Activated CD4-positive, alpha-beta T cell treated with anti-CD3 and anti-CD28 coated beads, Interleukin-2, amount 10 ng/mL, durations not matched to agents 7 days and 5 days (primary cell): ENCODE results near the gene PCGF6. TPM values are rescaled to one million over a fixed set of nuclear protein-coding genes. Genes with fewer than 3 reads are reported as not detected.
"Not testable (repeated sequence)": the region's sequence is repeated elsewhere in the genome, so short reads cannot be mapped to it uniquely, and the experiment has no call there.

Experiments
- CTCF ChIA-PET: fragments of 350-600 bp; sonication (Branson Sonifier 250); formaldehyde crosslinking; loops from one replicate; lab custom pipeline; 2021; ENCODE audit warnings: antibody characterized with exemption; lab: Charles Lee
- POLR2A ChIA-PET: fragments of 350-600 bp; sonication (Branson Sonifier 250); formaldehyde crosslinking; loops from one replicate; lab custom pipeline; 2021; ENCODE audit warnings: antibody characterized with exemption; lab: Charles Lee
- DNase-seq: peaks from one replicate; pipeline ENCODE4 v3.0.0-alpha.2; 2020
- H3K27ac Mint-ChIP-seq: one replicate; pipeline ENCODE4 v1.8.0; 2021; ENCODE audit warnings: mild to moderate bottlenecking, moderate library complexity, mixed read lengths
- H3K27me3 Mint-ChIP-seq: one replicate; pipeline ENCODE4 v1.8.0; 2021; ENCODE audit warnings: mixed read lengths
- H3K36me3 Mint-ChIP-seq: one replicate; pipeline ENCODE4 v1.8.0; 2021; ENCODE audit warnings: low read depth, mixed read lengths
- H3K4me1 Mint-ChIP-seq: one replicate; pipeline ENCODE4 v1.8.0; 2021; ENCODE audit warnings: mixed read lengths
- H3K4me3 Mint-ChIP-seq: one replicate; pipeline ENCODE4 v1.8.0; 2021; ENCODE audit warnings: mild to moderate bottlenecking, moderate library complexity, mixed read lengths
- H3K9me3 Mint-ChIP-seq: one replicate; pipeline ENCODE4 v1.8.0; 2021; ENCODE audit warnings: mixed read lengths
- total RNA-seq, 2 experiments: library from RNA; stranded (reverse); gene quantifications; one replicate each; pipeline ENCODE4 v1.2.3, GENCODE V29; 2021

Gene PCGF6
- total RNA-seq, 2 experiments from 2014 or later, result 12.2 to 13.0 TPM

- H3K27me3 Mint-ChIP-seq, H3K9me3 Mint-ChIP-seq, H3K4me1 Mint-ChIP-seq, H3K27ac Mint-ChIP-seq, DNase-seq, H3K4me3 Mint-ChIP-seq, CTCF ChIA-PET, H3K36me3 Mint-ChIP-seq: not testable (repeated sequence)
- POLR2A ChIA-PET, result interaction anchor here (0.5 kb wide), 1 partner anchor 1434 kb away, joined by 3 read pairs; no protein-coding TSS in a partner anchor
These were observed 9.9 kb upstream of the PCGF6 start for GRCh38 chr10:103360791-103361190.

GRCh38 chr10:103359493-103359892 is 8.6 kb upstream of the PCGF6 start:
- H3K36me3 Mint-ChIP-seq, POLR2A ChIA-PET, DNase-seq, H3K4me1 Mint-ChIP-seq, H3K27ac Mint-ChIP-seq, H3K4me3 Mint-ChIP-seq, CTCF ChIA-PET, H3K9me3 Mint-ChIP-seq, H3K27me3 Mint-ChIP-seq: not testable (repeated sequence)

- Mint-ChIP-seq H3K4me3 (no peak overlapping the region), H3K36me3 (no peaks in the 10 kb centered on the region), H3K27me3 (no peaks in the 10 kb centered on the region), H3K4me1 (peaks cover 5% of the 10 kb centered on the region), H3K27ac (no peak overlapping the region), H3K9me3 (no peaks in the 10 kb centered on the region)
- ChIA-PET CTCF (interaction anchor here (0.6 to 0.9 kb wide), 3 partner anchors 13 to 39 kb away, joined by 3 read pairs; no protein-coding TSS in a partner anchor), POLR2A (no interaction called here)
- no peak for DNase-seq
These were observed 5.1 kb upstream of the PCGF6 start for GRCh38 chr10:103355906-103356599.

GRCh38 chr10:103354567-103354966 is 3.6 kb upstream of the PCGF6 start:
- H3K4me1 Mint-ChIP-seq, POLR2A ChIA-PET, H3K9me3 Mint-ChIP-seq, DNase-seq, H3K36me3 Mint-ChIP-seq, H3K27ac Mint-ChIP-seq, H3K4me3 Mint-ChIP-seq, H3K27me3 Mint-ChIP-seq: not testable (repeated sequence)
- CTCF ChIA-PET, result interaction anchor here (4.4 kb wide), 1 partner anchor 11 kb away, joined by 17 read pairs; no protein-coding TSS in a partner anchor

- ChIA-PET POLR2A (no interaction called here), CTCF (interaction anchor here (0.6 to 4.4 kb wide), 4 partner anchors 12 to 527 kb away, joined by 3 to 17 read pairs (median 6); no protein-coding TSS in a partner anchor)
- peaks cover 3% of the 10 kb centered on the region for H3K36me3 Mint-ChIP-seq
- H3K27me3 Mint-ChIP-seq, result no peaks in the 10 kb centered on the region
- DNase-seq, result no peak
- H3K4me3 Mint-ChIP-seq, result no peak overlapping the region
- H3K9me3 Mint-ChIP-seq, result no peaks in the 10 kb centered on the region
- H3K27ac Mint-ChIP-seq, result no peak overlapping the region
- peaks cover 12% of the 10 kb centered on the region for H3K4me1 Mint-ChIP-seq
These were observed 2.3 kb upstream of the PCGF6 start for GRCh38 chr10:103353281-103353680.

GRCh38 chr10:103350175-103350516 is 794 bp downstream of the PCGF6 start:
- POLR2A ChIA-PET, result no interaction called here
- Mint-ChIP-seq H3K27ac (peak overlapping the region; percentile 74), H3K27me3 (no peaks in the 10 kb centered on the region)

GRCh38 chr10:103336370-103336769 is 14.6 kb downstream of the PCGF6 start:
- Mint-ChIP-seq H3K4me3 (no peak overlapping the region), H3K4me1 (peaks cover 1% of the 10 kb centered on the region), H3K27ac (no peak overlapping the region), H3K36me3 (peaks cover 21% of the 10 kb centered on the region), H3K27me3 (no peaks in the 10 kb centered on the region), H3K9me3 (no peaks in the 10 kb centered on the region)
- CTCF ChIA-PET, result no interaction called here
- POLR2A ChIA-PET, result no interaction called here
- DNase-seq, result no peak

More at GRCh38 chr10:103350175-103350516, 794 bp downstream of the PCGF6 start:
- H3K4me3 Mint-ChIP-seq, result peak overlapping the region; percentile 90
- peaks cover 10% of the 10 kb centered on the region for H3K36me3 Mint-ChIP-seq
- DNase-seq, result no peak
- H3K4me1 Mint-ChIP-seq, result peaks cover 12% of the 10 kb centered on the region
- CTCF ChIA-PET, result interaction anchor here (0.7 to 1.9 kb wide), 3 partner anchors 16 to 491 kb away, joined by 3 to 5 read pairs (median 4); no protein-coding TSS in a partner anchor
- H3K9me3 Mint-ChIP-seq, result no peaks in the 10 kb centered on the region

GRCh38 chr10:103334567-103334966 is 16.4 kb downstream of the PCGF6 start:
- Mint-ChIP-seq H3K4me1 (peaks cover 1% of the 10 kb centered on the region), H3K27ac (no peak overlapping the region), H3K4me3 (no peak overlapping the region), H3K36me3 (peaks cover 23% of the 10 kb centered on the region), H3K27me3 (no peaks in the 10 kb centered on the region), H3K9me3 (no peaks in the 10 kb centered on the region)
- CTCF ChIA-PET, result interaction anchor here (0.6 to 1.0 kb wide), 3 partner anchors 214 to 644 kb away, joined by 3 to 5 read pairs (median 3); no protein-coding TSS in a partner anchor
- DNase-seq, result no peak
- POLR2A ChIA-PET, result no interaction called here

- ChIA-PET CTCF (interaction anchor here (0.6 to 1.2 kb wide), 6 partner anchors 9 to 514 kb away, joined by 3 to 8 read pairs (median 4); partner anchors contain the start of gene PCGF6), POLR2A (no interaction called here)
- H3K27ac Mint-ChIP-seq, result no peak overlapping the region
These were observed 16.9 kb downstream of the PCGF6 start for GRCh38 chr10:103333934-103334520.

GRCh38 chr10:103327906-103328305 is 23.0 kb downstream of the PCGF6 start:
- no peak for DNase-seq
- H3K27ac Mint-ChIP-seq, result no peak overlapping the region
- CTCF ChIA-PET, result interaction anchor here (1.8 kb wide), 1 partner anchor 22 kb away, joined by 4 read pairs; no protein-coding TSS in a partner anchor
- H3K27me3 Mint-ChIP-seq, result no peaks in the 10 kb centered on the region
- H3K9me3 Mint-ChIP-seq, result no peaks in the 10 kb centered on the region
- H3K4me1 Mint-ChIP-seq, result no peaks in the 10 kb centered on the region
- POLR2A ChIA-PET, result no interaction called here
- H3K36me3 Mint-ChIP-seq, result peaks cover 27% of the 10 kb centered on the region
- no peak overlapping the region for H3K4me3 Mint-ChIP-seq

More at GRCh38 chr10:103333934-103334520, 16.9 kb downstream of the PCGF6 start:
- DNase-seq, result no peak
- Mint-ChIP-seq H3K4me3 (no peak overlapping the region), H3K27me3 (no peaks in the 10 kb centered on the region), H3K4me1 (peaks cover 1% of the 10 kb centered on the region), H3K36me3 (peaks cover 23% of the 10 kb centered on the region), H3K9me3 (no peaks in the 10 kb centered on the region)

- Mint-ChIP-seq H3K27me3 (no peaks in the 10 kb centered on the region), H3K4me3 (no peak overlapping the region), H3K4me1 (no peaks in the 10 kb centered on the region), H3K36me3 (peaks cover 21% of the 10 kb centered on the region), H3K27ac (no peak overlapping the region), H3K9me3 (no peaks in the 10 kb centered on the region)
- ChIA-PET CTCF (interaction anchor here (1.0 kb wide), 1 partner anchor 93 kb away, joined by 3 read pairs; no protein-coding TSS in a partner anchor), POLR2A (no interaction called here)
- no peak for DNase-seq
These were observed 34.9 kb downstream of the PCGF6 start for GRCh38 chr10:103316087-103316486.

- CTCF ChIA-PET, result interaction anchor here (0.7 kb wide), 1 partner anchor 1259 kb away, joined by 3 read pairs; no protein-coding TSS in a partner anchor
- Mint-ChIP-seq H3K27ac (no peak overlapping the region), H3K4me3 (no peak overlapping the region), H3K36me3 (peaks cover 25% of the 10 kb centered on the region), H3K4me1 (no peaks in the 10 kb centered on the region), H3K9me3 (no peaks in the 10 kb centered on the region), H3K27me3 (no peaks in the 10 kb centered on the region)
- DNase-seq, result no peak
- POLR2A ChIA-PET, result no interaction called here
These were observed 40.7 kb downstream of the PCGF6 start for GRCh38 chr10:103310197-103310596.

- H3K9me3 Mint-ChIP-seq, result no peaks in the 10 kb centered on the region
- no peak for DNase-seq
- ChIA-PET POLR2A (no interaction called here), CTCF (interaction anchor here (0.6 kb wide), 1 partner anchor 15 kb away, joined by 6 read pairs; no protein-coding TSS in a partner anchor)
- peaks cover 26% of the 10 kb centered on the region for H3K36me3 Mint-ChIP-seq
- no peak overlapping the region for H3K27ac Mint-ChIP-seq
- no peaks in the 10 kb centered on the region for H3K27me3 Mint-ChIP-seq
- no peaks in the 10 kb centered on the region for H3K4me1 Mint-ChIP-seq
- no peak overlapping the region for H3K4me3 Mint-ChIP-seq
These were observed 43.3 kb downstream of the PCGF6 start for GRCh38 chr10:103307594-103307993.
